ENCODE results near the gene PRRC2B. TPM values are rescaled to one million over a fixed set of nuclear protein-coding genes. Genes with fewer than 3 reads are reported as not detected.
A peak's percentile ranks its signal among the peaks of the same experiment; 100 is the strongest.

The PRRC2B gene
- total RNA-seq, 4 donors from 2014 or later = 102 to 198 (median 108) TPM

DNA sequence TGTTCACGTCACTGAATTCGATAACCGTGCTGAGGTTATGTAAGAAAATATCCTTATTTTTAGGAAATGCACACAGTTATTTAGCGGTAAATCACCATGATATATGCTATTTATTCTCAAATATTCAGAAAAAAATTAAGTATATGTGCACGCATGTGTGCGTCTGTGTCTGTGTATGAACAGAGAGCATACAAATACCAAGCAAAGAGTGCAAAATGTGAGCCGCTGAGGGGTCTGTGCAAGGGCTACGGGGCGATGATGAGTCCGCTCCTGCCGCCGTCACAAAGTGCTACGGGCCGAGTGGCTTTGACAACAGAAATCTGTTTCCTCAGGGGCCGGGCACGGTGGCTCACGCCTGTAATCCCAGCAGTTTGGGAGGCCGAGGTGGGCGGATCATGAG lies 144.1 kb downstream of the PRRC2B start:
- no peak for ATAC-seq
- no peaks in the 10 kb centered on the region for H3K27me3 ChIP-seq
- H3K4me1 ChIP-seq = no peaks in the 10 kb centered on the region
- H3K36me3 ChIP-seq = no peaks in the 10 kb centered on the region
- peaks cover 0 to 13% (median 0%) of the 10 kb centered on the region in 3 donors for H3K9me3 ChIP-seq
- no peak overlapping the region for H3K27ac ChIP-seq
- no peak overlapping the region for H3K4me3 ChIP-seq
- TF ChIP-seq, protein P1, sequence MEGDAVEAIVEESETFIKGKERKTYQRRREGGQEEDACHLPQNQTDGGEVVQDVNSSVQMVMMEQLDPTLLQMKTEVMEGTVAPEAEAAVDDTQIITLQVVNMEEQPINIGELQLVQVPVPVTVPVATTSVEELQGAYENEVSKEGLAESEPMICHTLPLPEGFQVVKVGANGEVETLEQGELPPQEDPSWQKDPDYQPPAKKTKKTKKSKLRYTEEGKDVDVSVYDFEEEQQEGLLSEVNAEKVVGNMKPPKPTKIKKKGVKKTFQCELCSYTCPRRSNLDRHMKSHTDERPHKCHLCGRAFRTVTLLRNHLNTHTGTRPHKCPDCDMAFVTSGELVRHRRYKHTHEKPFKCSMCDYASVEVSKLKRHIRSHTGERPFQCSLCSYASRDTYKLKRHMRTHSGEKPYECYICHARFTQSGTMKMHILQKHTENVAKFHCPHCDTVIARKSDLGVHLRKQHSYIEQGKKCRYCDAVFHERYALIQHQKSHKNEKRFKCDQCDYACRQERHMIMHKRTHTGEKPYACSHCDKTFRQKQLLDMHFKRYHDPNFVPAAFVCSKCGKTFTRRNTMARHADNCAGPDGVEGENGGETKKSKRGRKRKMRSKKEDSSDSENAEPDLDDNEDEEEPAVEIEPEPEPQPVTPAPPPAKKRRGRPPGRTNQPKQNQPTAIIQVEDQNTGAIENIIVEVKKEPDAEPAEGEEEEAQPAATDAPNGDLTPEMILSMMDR (IDR thresholded peaks at IDR 0.05) = no peak
- no peak for TF ChIP-seq POLR2AphosphoS5 (IDR thresholded peaks at IDR 0.05)
- no peak for TF ChIP-seq POLR2A (IDR thresholded peaks at IDR 0.05)
- TF ChIP-seq EP300 (IDR thresholded peaks at IDR 0.05) = no peak
- WGBS, 2 donors (ENCODE audit: low coverage in 1 of 2) = 91 to 96% methylated on average over 11 to 13 of the region's 19 CpGs

DNA sequence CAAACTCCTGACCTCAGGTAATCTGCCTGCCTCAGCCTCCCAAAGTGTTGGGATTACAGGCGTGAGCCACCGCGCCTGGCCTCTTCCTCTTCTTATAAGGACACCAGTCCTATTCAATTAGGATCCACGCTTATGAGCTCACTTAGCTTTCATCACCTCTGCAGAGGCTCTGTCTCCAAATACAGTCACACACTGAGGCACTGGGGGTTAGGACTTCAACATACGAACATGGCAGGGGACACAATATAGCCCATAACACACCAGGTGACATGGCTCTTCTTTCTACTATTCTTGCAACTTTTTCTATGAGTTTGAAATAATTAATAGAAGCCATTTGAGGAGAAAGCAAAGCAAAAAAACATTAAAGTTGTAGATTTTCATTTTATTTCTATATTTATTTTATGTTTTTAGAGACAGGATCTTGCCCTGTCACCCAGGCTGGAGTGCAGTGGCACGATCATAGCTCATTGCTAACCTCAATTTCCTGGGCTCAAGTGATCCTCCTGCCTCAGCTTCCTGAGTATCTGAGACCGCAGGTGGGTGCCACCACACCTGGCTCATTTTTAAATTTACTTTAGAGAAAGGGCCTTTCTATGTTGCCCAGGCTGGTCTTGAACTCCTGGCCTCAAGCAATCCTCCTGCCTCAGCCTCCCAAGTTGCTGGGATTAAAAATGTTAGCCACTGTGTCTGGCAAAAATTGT lies 145.5 kb downstream of the PRRC2B start:
- no peak for TF ChIP-seq POLR2AphosphoS5 (IDR thresholded peaks at IDR 0.05)
- no peak for TF ChIP-seq POLR2A (IDR thresholded peaks at IDR 0.05)
- TF ChIP-seq, protein P1 (IDR thresholded peaks at IDR 0.05) = no peak
- TF ChIP-seq EP300 (IDR thresholded peaks at IDR 0.05) = no peak
- 74 to 98% methylated on average over 4 to 5 of the region's 7 CpGs for WGBS, 2 donors (ENCODE audit: low coverage in 1 of 2)
- no peaks in the 10 kb centered on the region for H3K4me1 ChIP-seq
- H3K4me3 ChIP-seq = no peak overlapping the region
- peaks cover 1% of the 10 kb centered on the region for H3K27me3 ChIP-seq
- H3K9me3 ChIP-seq = peaks cover 0 to 27% (median 0%) of the 10 kb centered on the region in 3 donors
- H3K36me3 ChIP-seq = no peaks in the 10 kb centered on the region
- no peak for ATAC-seq
- H3K27ac ChIP-seq = no peak overlapping the region

DNA sequence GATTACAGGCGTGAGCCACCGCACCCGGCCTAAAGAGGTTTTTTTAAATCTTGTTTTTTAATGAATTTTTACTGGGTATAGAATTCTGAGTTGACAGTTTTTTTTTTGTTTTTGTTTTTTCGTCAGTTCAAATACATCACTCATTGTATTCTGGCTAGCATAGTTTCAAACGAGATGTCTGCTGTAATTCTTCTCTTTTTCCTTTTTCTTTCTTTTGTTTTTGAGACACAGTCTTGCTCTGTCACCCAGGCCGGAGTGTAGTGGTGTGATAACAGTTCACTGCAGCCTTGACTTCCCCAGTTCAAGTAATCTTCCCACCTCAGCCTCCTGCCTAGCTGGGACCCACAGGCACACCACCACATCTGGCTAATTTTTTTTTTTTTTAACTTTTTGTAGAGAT lies 149.3 kb downstream of the PRRC2B start:
- 80 to 91% methylated on average over 3 to 6 of the region's 6 CpGs for WGBS, 2 donors (ENCODE audit: low coverage in 1 of 2)
- no peak for TF ChIP-seq EP300 (IDR thresholded peaks at IDR 0.05)
- no peak for TF ChIP-seq POLR2A (IDR thresholded peaks at IDR 0.05)
- TF ChIP-seq POLR2AphosphoS5 (IDR thresholded peaks at IDR 0.05) = no peak
- TF ChIP-seq, protein P1 (IDR thresholded peaks at IDR 0.05) = no peak
- peaks cover 0 to 30% (median 0%) of the 10 kb centered on the region in 3 donors for H3K9me3 ChIP-seq
- ATAC-seq = no peak
- H3K4me1 ChIP-seq = peaks cover 0 to 21% (median 8%) of the 10 kb centered on the region in 3 donors
- no peaks in the 10 kb centered on the region for H3K36me3 ChIP-seq
- peaks cover 39% of the 10 kb centered on the region for H3K27me3 ChIP-seq
- H3K27ac ChIP-seq = no peak overlapping the region
- H3K4me3 ChIP-seq = no peak overlapping the region

DNA sequence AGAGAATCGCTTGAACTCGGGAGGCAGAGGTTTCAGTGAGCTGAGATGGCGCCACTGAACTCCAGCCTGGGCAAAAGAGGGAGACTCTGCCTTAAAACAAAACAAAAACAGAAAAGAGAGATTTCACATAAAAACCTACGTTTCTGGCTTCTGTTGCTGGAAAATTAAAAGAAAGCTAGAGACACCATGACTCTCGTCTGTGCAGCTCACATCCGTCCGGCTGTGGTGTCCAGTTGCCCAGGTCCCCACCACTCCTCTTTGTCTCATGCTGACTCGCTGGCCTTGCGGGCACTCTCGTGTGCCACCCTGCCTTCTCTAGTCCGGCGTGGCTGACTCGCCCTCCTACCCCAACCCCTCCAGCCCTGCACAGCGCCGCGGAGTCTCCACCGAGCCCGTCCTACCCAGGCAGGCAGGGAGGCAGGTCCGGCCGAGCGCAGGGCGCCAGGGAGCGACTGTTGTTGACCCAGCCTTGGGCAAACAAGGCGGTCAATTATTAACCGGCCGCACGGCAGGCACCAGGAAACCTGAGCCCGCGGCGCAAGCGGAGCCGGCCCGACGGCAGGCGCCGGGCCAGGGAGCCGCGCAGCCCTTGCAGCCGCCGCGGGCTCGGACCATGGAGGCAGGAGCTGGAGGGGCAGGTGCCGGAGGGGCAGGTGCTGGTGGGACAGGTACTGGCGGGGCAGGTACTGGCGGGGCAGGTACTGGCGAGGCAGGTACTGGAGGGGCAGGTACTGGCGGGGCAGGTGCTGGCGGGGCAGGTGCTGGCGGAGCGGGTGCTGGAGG lies 151.3 kb downstream of the PRRC2B start, which contains the start of gene PRRT1B:
Gene PRRT1B, plus strand, starts transcription at position 521 of the 783 bp plus-strand sequence. Its CDS starts 93 bp downstream, at position 614.
- Histone ChIP-seq H3K9me3 (peaks cover 0 to 30% (median 0%) of the 10 kb centered on the region in 3 donors), H3K27ac (no peak within 1 kb of the TSS), H3K4me3 (peak within 1 kb of the TSS in 1 of 2 donors; percentile 38), H3K4me1 (peaks cover 0 to 21% (median 8%) of the 10 kb centered on the region in 3 donors), H3K36me3 (no peaks in the 10 kb centered on the region), H3K27me3 (peaks cover 57% of the 10 kb centered on the region)
- 42 to 48% methylated on average over 5 to 12 of the region's 50 CpGs for WGBS, 2 donors (ENCODE audit: low coverage in 1 of 2)
- ATAC-seq = no peak
- TF ChIP-seq, protein P1 (IDR thresholded peaks at IDR 0.05) = no peak
- TF ChIP-seq POLR2A (IDR thresholded peaks at IDR 0.05) (no peak), EP300 (IDR thresholded peaks at IDR 0.05) (no peak), POLR2AphosphoS5 (IDR thresholded peaks at IDR 0.05) (no peak)
